NOMO-1 treated with dmso at 0.1 percent for 144 hours (cell line): Measurements from ENCODE around the gene KRT82.
"Not testable (repeated sequence)": the region's sequence is repeated elsewhere in the genome, so short reads cannot be mapped to it uniquely, and the experiment has no call there.

Experiments used
- DNase-seq: peaks from one replicate; lab custom pipeline; 2025; ENCODE audit not compliant: unreplicated experiment; lab: John Stamatoyannopoulos, UW

KRT82 gene

GRCh38 chr12:52405922-52406385 lies at the start of gene KRT82:
Gene KRT82, minus strand, starts transcription at chr12:52406335. Its CDS starts 58 bp downstream, at chr12:52406277.
- DNase-seq: no peak

GRCh38 chr12:52455821-52456220 lies 49.7 kb upstream of the KRT82 start:
- DNase-seq: no peak

GRCh38 chr12:52454411-52455201 lies 48.5 kb upstream of the KRT82 start:
- DNase-seq: no peak

- DNase-seq: no peak
Observed at GRCh38 chr12:52452101-52452500, 46.0 kb upstream of the KRT82 start, which contains the start of gene KRT6B. Gene KRT6B, minus strand, starts transcription at chr12:52452146. Its CDS starts 68 bp downstream, at chr12:52452078.

GRCh38 chr12:52448228-52448627 lies 42.1 kb upstream of the KRT82 start:
- DNase-seq: no peak

- DNase-seq: not testable (repeated sequence)
Observed at GRCh38 chr12:52447196-52447595, 41.1 kb upstream of the KRT82 start.

- no peak for DNase-seq
Observed at GRCh38 chr12:52446367-52447045, 40.4 kb upstream of the KRT82 start.

GRCh38 chr12:52445876-52446275 lies 39.7 kb upstream of the KRT82 start:
- DNase-seq: no peak

- no peak for DNase-seq
Observed at GRCh38 chr12:52444647-52445595, 38.8 kb upstream of the KRT82 start.

- no peak for DNase-seq
Observed at GRCh38 chr12:52443966-52444365, 37.8 kb upstream of the KRT82 start.

- no peak for DNase-seq
Observed at GRCh38 chr12:52442600-52443061, 36.5 kb upstream of the KRT82 start.

- no peak for DNase-seq
Observed at GRCh38 chr12:52441320-52441911, 35.3 kb upstream of the KRT82 start.

- DNase-seq: peak; percentile 10
Observed at GRCh38 chr12:52440821-52441319, 34.7 kb upstream of the KRT82 start.

GRCh38 chr12:52439845-52440244 lies 33.7 kb upstream of the KRT82 start:
- DNase-seq: no peak

- no peak for DNase-seq
Observed at GRCh38 chr12:52439420-52439819, 33.3 kb upstream of the KRT82 start.

- no peak for DNase-seq
Observed at GRCh38 chr12:52438305-52439301, 32.5 kb upstream of the KRT82 start.

- DNase-seq: no peak
Observed at GRCh38 chr12:52437508-52437907, 31.4 kb upstream of the KRT82 start.

GRCh38 chr12:52436828-52437474 lies 30.8 kb upstream of the KRT82 start:
- DNase-seq: no peak
